Measurements from ENCODE around the gene CDKL1.

- TF ChIP-seq CTCF (IDR thresholded peaks at IDR 0.05; ENCODE audit: insufficient read depth, low read depth, low read length) (no peak), EZH2 (IDR thresholded peaks at IDR 0.05; ENCODE audit: insufficient read depth, low read length) (no peak)
Measured at GRCh38 chr14:50395448-50395847, 1.2 kb downstream of the CDKL1 start.

Data from astrocyte (in vitro differentiated cells and primary cell).